MCF 10A (cell line): Measurements from ENCODE around the gene RHOA. TPM values are rescaled to one million over a fixed set of nuclear protein-coding genes. Genes with fewer than 3 reads are reported as not detected.

Source experiments
- BruUV-seq: library from RNA; stranded (reverse); fragments of 400-500 nt; replicated peaks from 2 replicates; lab custom pipeline; 2021; lab: Mats Ljungman, UMichigan
- CTCF ChIA-PET: fragments of 300-600 bp; sonication (Branson Sonifier 250); formaldehyde crosslinking; extraction: SDS; loops from one replicate; lab custom pipeline; 2021; ENCODE audit warnings: antibody characterized with exemption, inconsistent platforms; lab: Yijun Ruan, JAX
- POLR2A ChIA-PET: fragments of 300-600, 350-650 bp; sonication (Branson Sonifier 250); formaldehyde crosslinking; extraction: SDS; loops from one replicate; lab custom pipeline; 2020; ENCODE audit warnings: antibody characterized with exemption, inconsistent platforms; lab: Yijun Ruan, JAX
- DNase-seq: peaks from one replicate; pipeline ENCODE4 v3.0.0-alpha.2; 2018; ENCODE audit not compliant: unreplicated experiment
- H3K27ac Mint-ChIP-seq: one replicate; pipeline ENCODE4 v1.8.0; 2022; ENCODE audit warnings: mild to moderate bottlenecking, low read depth, mixed read lengths; ENCODE audit not compliant: unreplicated experiment
- H3K27me3 Mint-ChIP-seq: one replicate; pipeline ENCODE4 v1.8.0; 2022; ENCODE audit warnings: mixed read lengths; ENCODE audit not compliant: insufficient read depth, unreplicated experiment
- H3K36me3 Mint-ChIP-seq: one replicate; pipeline ENCODE4 v1.8.0; 2022; ENCODE audit warnings: mild to moderate bottlenecking, moderate library complexity, mixed read lengths; ENCODE audit not compliant: insufficient read depth, unreplicated experiment
- H3K4me1 Mint-ChIP-seq: one replicate; pipeline ENCODE4 v1.8.0; 2022; ENCODE audit warnings: mixed read lengths; ENCODE audit not compliant: insufficient read depth, unreplicated experiment
- H3K4me3 Mint-ChIP-seq: one replicate; pipeline ENCODE4 v1.8.0; 2022; ENCODE audit warnings: mild to moderate bottlenecking, moderate library complexity, mixed read lengths; ENCODE audit not compliant: unreplicated experiment
- H3K9me3 Mint-ChIP-seq: one replicate; pipeline ENCODE4 v1.8.0; 2022; ENCODE audit warnings: mixed read lengths; ENCODE audit not compliant: unreplicated experiment
- intact Hi-C: fragments of 100-400 bp; cut with micrococcal nuclease; formaldehyde crosslinking; loops from 2 replicates; pipeline ENCODE4 v1.14.1; 2022
- total RNA-seq: library from RNA; stranded (reverse); gene quantifications from 2 replicates; pipeline ENCODE4 v1.2.3, GENCODE V29; 2022
- TF ChIP-seq, protein P1 (sequence below): fragments of 200-600 bp; IDR thresholded peaks from one replicate; pipeline ENCODE4 v1.8.0; 2022; ENCODE audit warnings: antibody characterized with exemption, mild to moderate bottlenecking; ENCODE audit not compliant: unreplicated experiment

Gene RHOA
- total RNA-seq, 1 experiment from 2014 or later = 298 TPM

DNA sequence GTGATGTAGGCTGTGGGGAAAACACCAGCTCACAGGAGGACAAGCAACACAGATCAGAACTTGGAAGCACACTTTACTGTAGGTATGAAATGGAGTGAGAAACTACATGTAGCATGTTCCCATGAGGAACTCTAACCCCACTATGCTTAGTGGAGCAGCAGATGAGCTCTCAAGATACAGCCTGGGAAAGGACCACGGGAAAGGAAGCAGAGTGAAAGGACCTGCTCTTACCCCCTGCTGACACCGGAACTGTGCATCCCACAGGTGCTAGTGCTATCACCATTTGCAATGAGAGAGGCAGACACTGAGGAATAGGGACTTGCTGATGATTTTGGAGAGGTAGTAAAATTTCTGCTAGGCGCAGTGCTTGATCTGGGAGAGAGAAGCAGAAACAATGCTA is 100.5 kb downstream of the RHOA start:
- no peak overlapping the region for H3K4me3 Mint-ChIP-seq
- H3K27me3 Mint-ChIP-seq = no peaks in the 10 kb centered on the region
- DNase-seq = no peak
- no peaks in the 10 kb centered on the region for H3K4me1 Mint-ChIP-seq
- TF ChIP-seq, protein P1, sequence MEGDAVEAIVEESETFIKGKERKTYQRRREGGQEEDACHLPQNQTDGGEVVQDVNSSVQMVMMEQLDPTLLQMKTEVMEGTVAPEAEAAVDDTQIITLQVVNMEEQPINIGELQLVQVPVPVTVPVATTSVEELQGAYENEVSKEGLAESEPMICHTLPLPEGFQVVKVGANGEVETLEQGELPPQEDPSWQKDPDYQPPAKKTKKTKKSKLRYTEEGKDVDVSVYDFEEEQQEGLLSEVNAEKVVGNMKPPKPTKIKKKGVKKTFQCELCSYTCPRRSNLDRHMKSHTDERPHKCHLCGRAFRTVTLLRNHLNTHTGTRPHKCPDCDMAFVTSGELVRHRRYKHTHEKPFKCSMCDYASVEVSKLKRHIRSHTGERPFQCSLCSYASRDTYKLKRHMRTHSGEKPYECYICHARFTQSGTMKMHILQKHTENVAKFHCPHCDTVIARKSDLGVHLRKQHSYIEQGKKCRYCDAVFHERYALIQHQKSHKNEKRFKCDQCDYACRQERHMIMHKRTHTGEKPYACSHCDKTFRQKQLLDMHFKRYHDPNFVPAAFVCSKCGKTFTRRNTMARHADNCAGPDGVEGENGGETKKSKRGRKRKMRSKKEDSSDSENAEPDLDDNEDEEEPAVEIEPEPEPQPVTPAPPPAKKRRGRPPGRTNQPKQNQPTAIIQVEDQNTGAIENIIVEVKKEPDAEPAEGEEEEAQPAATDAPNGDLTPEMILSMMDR = no peak
- ChIA-PET CTCF (no interaction called here), POLR2A (interaction anchor here (0.6 to 0.8 kb wide), 2 partner anchors 11 to 1066 kb away, joined by 3 read pairs; no protein-coding TSS in a partner anchor)
- no TSS peak for BruUV-seq
- no peak overlapping the region for H3K27ac Mint-ChIP-seq
- intact Hi-C loops = no loop called here
- H3K9me3 Mint-ChIP-seq = no peaks in the 10 kb centered on the region
- peaks cover 84% of the 10 kb centered on the region for H3K36me3 Mint-ChIP-seq

DNA sequence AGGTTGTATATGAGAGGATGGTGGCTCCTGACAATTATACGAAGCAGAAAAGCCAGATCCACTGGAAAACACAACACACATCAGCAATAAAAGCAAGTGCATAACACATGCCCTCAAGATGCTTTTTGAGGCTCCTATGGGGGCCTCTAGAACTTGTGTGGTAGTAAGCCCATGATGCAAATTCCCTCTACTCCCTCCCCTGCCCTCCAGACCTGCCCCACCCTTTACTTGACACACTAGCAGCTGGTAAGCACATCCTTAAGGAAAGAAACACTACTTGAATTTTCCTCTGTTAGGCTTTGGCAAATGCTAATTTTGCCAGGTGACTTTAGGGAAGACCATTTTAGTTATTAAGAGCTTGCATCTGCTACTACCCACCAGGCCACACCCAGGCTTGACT is 101.1 kb downstream of the RHOA start:
- Mint-ChIP-seq H3K9me3 (no peaks in the 10 kb centered on the region), H3K36me3 (peaks cover 84% of the 10 kb centered on the region), H3K4me1 (no peaks in the 10 kb centered on the region), H3K4me3 (no peak overlapping the region), H3K27me3 (no peaks in the 10 kb centered on the region), H3K27ac (no peak overlapping the region)
- POLR2A ChIA-PET = interaction anchor here (0.5 to 0.8 kb wide), 4 partner anchors 10 to 1484 kb away, joined by 3 to 4 read pairs (median 3); no protein-coding TSS in a partner anchor
- no TSS peak for BruUV-seq
- intact Hi-C loops = no loop called here
- CTCF ChIA-PET = interaction anchor here (0.6 kb wide), 1 partner anchor 18 kb away, joined by 3 read pairs; no protein-coding TSS in a partner anchor
- TF ChIP-seq, protein P1 = no peak
- no peak for DNase-seq

Other genes with a start within 250 kb of the RHOA start
- 25.7 and 26.0 TPM in 2 replicates for gene CCDC71, start 245.6 kb downstream of the RHOA start, total RNA-seq
- 1.7 and 2.4 TPM in 2 replicates for gene KLHDC8B, start 240.4 kb downstream of the RHOA start, total RNA-seq
- 8.1 and 9.4 TPM in 2 replicates for gene C3orf62, start 134.7 kb downstream of the RHOA start, total RNA-seq
- 52.6 and 54.1 TPM in 2 replicates for gene USP4, start 71.9 kb downstream of the RHOA start, total RNA-seq
- gene GPX1, start 53.6 kb downstream of the RHOA start, total RNA-seq = 576 and 589 TPM in 2 replicates
- gene TCTA, start 447 bp upstream of the RHOA start, total RNA-seq = 14.0 and 17.2 TPM in 2 replicates
- 3.7 and 4.9 TPM in 2 replicates for gene AMT, start 10.5 kb upstream of the RHOA start, total RNA-seq
- gene NICN1, start 17.3 kb upstream of the RHOA start, total RNA-seq = 9.7 and 19.5 TPM in 2 replicates
- gene DAG1, start 58.3 kb upstream of the RHOA start, total RNA-seq = 40.3 and 49.9 TPM in 2 replicates
- gene BSN, start 142.5 kb upstream of the RHOA start, total RNA-seq = 0.10 and 0.37 TPM in 2 replicates